GM23338 (cell line): Measurements from ENCODE around the gene SNX9.

ENCODE experiments used
- CTCF ChIP-seq, 2 experiments: fragments of 200-600 bp in 1 of 2; sonication (generic) in 1 of 2; conservative IDR thresholded peaks; 2 replicates each; pipeline versions ENCODE4 v1.5.1 to v1.6.1; 2016 to 2017; ENCODE audit warnings: antibody characterized with exemption in 2 of 2, low read depth in 2 of 2, mild to moderate bottlenecking in 2 of 2, moderate library complexity in 1 of 2
- ETS1 ChIP-seq: IDR thresholded peaks from 2 replicates; pipeline ENCODE4 v1.6.1; 2016; ENCODE audit warnings: antibody characterized with exemption
- EZH2 ChIP-seq: fragments of 200-600 bp; sonication (generic); IDR thresholded peaks from one replicate; pipeline ENCODE4 v1.8.0; 2017; ENCODE audit warnings: antibody characterized with exemption, mild to moderate bottlenecking, low read depth; ENCODE audit not compliant: unreplicated experiment

GRCh38 chr6:157941101-157941863, 118.2 kb downstream of the SNX9 start:
- TF ChIP-seq EZH2, result no peak
- no peak for TF ChIP-seq CTCF (conservative IDR thresholded peaks at IDR 0.05; ENCODE audit: low read depth in 2 of 2)
- no peak for TF ChIP-seq ETS1
